Tibial nerve (tissue), 4 donors: ENCODE data around the gene TCF12.

Source experiments
- CTCF ChIP-seq, 5 experiments: fragments of 200-600 bp in 3 of 5; fragments of 450-650 bp in 2 of 5; sonication (generic) in 3 of 5; IDR thresholded peaks; one replicate each; pipeline ENCODE4 v1.5.1; 2016 to 2019; ENCODE audit warnings: antibody characterized with exemption in 5 of 5, mild to moderate bottlenecking in 3 of 5, moderate library complexity in 2 of 5
- EP300 ChIP-seq, 2 donors: sonication (generic); formaldehyde crosslinking; IDR thresholded peaks; one replicate each; pipeline ENCODE4 v1.6.1; 2017; ENCODE audit warnings: antibody characterized with exemption in 2 of 2, mild to moderate bottlenecking in 1 of 2

- TF ChIP-seq CTCF (IDR thresholded peaks at IDR 0.05) = no peak
- TF ChIP-seq EP300 (IDR thresholded peaks at IDR 0.05) = no peak
Measured at GRCh38 chr15:57316451-57316850, 398.0 kb downstream of the TCF12 start.
